HG03378 (cell line): ENCODE measurements around the gene IL1RL1.
"Not testable (repeated sequence)": the region's sequence is repeated elsewhere in the genome, so short reads cannot be mapped to it uniquely, and the experiment has no call there.

Experiments
- ATAC-seq: cut with Tn5 transposase; IDR thresholded peaks from one replicate; pipeline ENCODE4 v1.9.1; 2021; ENCODE audit warnings: mild to moderate bottlenecking, moderate library complexity; ENCODE audit not compliant: unreplicated experiment

Gene IL1RL1

DNA sequence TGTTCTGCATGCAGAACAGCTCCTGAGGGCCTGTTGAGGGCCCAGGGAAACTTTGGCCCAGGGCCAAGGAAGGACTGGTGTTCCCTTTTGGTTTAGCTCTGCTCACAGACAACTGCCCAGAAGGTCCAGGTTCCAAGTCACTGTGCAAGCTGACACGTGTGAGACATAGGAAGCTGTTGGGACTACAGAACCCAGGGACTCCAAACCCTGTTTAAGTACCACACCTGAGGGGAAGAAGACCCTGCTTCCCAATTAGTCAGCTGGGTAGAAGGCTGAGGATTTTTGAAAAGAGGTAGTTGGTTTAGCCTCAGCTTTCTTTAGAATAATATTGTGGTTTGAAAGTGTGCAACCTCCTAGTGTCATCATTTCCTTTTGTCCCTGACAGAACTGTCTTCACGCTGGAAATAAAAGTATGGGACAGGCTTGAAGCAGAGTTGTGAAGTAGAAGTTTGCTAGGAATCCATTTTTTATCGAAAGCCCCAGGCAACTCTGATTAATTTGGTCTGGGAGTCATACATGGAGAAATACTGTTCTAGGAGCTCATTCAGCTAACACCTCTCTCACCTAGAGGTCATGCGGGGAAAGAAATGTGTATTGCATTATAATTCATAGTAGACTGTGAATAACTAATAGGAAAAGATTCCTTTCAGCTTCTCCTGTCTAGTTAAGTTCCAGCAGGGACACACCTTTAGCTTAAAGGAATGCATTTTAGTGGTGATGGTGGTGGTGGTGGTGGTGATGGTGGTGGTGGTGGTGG is 19.9 kb upstream of the IL1RL1 start:
- ATAC-seq = no peak

DNA sequence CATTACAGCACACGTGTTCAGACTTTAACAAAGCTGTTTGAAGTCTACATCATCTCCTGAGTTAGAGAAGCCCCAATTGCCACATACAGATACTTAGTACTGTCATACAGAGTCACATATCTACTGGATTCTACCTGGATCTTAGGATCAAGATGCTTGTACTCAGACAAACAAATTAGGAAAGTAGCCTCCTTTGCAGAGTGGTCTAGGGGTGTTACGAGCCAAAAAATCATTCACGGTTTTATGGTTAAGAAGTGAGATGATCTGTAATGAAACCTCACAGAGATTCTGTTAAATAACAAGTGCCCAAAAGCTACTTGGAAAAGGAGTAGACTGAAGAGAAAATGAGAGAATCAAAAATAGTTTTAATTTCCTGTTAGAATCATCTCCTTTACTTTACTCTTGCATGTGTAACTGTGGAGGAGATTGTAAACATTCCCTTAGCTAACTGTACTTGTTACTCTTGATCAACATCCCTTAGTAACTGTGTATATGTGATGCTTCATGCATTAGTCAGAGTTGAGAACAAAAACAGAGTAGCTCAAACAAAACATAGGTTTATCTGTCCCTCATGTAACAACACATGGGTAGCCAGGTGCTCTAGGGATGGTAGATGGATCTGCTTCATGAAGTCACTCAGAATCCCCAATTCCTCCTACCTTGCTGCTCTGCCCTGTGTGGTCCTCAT is 16.4 kb upstream of the IL1RL1 start:
- ATAC-seq = no peak

DNA sequence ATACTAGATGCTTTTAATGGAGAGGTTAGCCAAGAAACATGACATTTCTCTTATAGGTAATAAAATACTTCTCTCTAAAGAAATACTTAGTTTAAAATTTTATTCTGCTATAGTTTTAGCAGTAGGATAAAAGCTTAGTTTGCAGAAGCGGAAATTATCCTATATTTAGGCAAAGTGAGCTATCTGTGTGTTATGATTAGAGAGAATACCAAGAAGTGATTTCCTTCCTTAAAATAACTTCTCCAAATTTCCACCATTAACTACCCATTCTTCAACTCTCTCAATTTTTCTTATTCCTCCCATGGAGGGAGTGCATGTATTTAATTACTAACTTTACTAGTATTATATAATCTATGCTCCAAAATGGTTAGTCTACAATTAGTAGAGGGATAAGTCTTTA is 15.8 kb upstream of the IL1RL1 start:
- no peak for ATAC-seq

DNA sequence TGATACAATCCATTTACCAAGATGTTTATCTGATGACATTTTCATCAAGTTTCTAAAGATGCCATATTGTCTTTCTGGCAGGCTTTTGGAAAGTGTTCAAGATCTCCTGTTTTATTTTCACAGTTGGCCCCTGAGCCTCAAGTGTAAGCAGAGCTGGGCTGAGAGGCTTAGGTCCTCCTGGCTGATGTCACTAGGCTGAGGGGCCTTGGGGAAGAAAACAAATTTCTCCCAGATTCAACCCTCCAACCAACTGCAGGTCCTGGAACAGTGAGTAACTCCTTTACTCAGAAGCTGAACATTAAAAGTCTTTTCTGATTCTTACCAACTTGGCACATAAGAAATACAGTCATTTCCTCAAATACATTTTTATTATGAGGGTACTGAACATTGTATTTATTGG is 14.9 kb upstream of the IL1RL1 start:
- no peak for ATAC-seq

DNA sequence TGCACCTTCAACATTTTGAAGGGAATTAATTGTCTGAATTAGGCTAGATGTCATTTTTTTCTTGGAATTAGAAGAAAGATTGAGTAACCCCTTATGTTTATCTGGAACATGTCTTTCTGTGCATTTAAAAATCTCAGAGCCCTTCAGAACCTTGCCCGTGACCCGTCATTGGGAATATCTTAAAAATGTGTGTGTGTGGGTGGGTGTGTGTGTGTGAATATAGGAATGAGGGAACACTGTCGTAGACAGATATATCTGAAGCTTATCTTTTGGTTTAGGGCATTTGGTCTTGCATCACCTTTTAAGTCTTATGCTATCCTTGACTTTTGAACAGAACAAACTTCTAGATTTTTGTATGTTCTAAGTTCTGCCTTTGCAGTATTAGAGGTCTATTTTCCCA is 13.5 kb upstream of the IL1RL1 start:
- ATAC-seq = no peak

DNA sequence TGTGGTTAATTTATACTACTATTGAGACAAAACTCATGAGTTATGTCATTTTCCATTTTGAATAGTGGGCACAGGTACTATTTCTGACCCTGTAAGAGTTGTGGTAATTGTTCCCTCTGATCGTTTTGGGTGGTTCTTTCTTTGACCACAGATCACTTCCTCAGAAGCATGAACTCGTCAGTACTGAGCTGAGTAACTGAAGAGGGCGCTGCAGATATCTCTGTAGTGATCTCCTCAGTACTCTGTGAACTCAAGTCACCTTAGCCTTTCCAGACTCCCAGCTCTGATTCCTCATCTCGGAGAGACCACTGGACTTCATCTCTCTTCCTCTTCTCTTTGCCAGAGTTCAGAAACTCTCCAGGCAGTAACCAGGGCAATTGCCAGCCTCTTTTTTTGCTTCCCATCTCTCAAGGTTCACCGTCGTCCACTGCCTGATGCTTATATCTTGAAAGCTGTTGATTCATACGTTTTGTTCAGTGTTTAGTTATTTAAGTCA is 9.4 kb upstream of the IL1RL1 start:
- peak; percentile 94 for ATAC-seq

DNA sequence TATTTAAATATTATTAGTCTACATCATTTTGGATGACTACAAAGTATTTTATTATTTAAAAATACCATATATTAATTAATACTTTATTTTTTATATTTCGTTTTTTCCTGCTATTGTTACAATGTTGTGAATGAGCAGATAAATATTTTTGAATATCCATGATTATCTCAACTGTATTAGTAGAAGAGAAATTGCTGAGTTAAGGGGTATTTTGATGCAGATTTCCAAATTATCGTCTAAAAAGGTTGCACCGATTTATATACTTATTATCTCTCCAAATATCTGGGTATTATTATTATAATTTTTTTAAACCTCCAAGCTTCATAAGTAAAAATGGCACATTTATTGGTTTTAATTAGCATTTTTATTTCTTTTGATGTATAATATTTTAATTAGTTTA is 8.9 kb upstream of the IL1RL1 start:
- ATAC-seq = no peak

DNA sequence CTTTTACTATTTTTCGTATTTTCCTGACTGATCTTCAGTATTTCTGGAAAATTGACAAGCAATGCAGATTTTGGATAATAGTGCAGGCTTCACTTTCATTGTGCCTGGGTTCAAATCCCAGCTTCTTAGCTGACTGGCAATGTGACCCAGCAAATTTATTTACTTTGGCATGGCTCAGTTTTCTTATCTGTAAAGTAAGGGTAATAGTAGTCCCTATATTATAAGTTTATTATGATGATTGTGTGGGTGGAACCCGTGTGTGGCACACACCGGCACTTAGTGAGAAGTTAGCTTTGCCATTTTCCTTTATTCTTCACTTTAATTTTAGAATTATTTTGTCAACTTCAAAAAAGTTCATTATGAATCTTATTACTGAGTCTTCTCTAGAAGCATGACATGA is 7.8 kb upstream of the IL1RL1 start:
- ATAC-seq = no peak

DNA sequence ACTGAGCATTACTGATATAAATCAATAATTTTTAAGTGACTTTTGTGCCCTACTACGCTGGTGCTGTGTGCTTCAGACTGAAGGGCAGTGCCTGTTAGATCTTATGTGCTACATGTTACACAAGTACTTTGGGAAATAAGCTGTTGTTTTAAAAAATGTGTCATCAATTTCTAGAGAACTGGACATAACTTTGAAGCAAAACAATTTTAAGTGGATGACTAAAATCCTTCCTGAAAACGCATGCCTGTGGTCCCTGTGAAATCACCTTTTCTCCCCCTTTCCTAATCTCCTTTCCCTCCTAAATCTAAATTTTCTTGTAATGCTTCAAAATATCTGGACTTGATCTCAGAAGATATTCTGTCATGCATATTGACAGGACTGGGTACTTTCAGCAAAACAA is 7.1 kb upstream of the IL1RL1 start:
- no peak for ATAC-seq

DNA sequence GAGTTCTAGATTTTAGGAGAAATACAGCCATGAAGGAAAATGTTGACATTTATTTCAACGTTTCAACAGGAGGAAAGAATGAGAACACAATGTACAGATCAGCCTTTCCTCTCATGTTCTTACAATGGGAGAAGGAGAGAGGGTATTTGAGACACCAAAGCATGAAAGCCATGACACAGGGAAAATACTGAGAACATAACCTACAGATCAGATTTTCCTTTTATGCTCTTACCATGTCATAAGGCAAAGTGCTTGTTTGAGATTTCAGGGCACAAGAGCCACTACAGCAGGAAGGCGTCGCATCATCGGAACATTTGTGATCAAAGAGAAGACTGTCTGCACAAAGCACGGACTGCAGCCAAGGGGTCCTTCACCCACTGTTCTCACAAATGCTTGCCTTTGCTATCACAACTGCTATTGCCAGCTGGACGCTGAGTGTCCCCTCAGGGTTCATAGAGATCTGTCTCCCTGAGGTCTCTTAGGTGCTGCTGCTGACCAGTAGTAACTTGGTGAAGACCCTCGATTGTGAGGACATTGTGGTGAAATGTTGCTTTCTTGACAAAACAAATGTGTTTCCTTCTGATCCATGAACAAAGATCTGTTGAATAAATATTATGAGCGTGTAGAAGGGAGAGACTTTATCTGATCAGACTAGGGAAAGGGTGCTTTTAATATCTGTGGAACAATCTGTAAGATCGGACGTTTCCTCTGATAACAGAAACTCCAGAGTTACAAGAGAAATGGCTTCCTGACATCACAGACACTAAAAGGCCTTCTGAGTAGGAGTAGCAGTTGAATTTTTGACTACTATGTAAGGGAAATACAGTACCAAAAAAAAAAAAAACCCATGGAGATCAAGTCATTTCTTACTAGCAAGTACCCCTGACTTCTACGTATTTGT is 6.4 kb upstream of the IL1RL1 start:
- no peak for ATAC-seq

DNA sequence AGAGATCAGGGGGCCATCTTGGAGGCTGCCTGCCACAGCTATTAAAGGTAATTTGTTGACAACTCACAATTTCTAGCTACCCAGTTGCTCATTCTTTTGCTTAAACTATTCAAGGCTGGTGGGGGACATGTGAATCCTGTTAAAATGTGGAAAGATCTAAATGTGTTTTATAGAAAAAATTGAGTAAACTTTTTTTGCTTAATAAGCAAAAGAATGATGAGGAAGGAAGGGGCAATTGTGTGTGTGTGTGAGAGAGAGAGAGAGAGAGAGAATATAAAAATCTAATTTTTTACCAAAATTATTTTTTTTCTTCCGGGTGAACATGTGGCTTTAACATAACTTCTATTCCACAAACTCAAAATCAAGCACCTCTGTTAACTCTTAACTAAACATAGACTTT is 5.2 kb upstream of the IL1RL1 start:
- ATAC-seq = no peak

DNA sequence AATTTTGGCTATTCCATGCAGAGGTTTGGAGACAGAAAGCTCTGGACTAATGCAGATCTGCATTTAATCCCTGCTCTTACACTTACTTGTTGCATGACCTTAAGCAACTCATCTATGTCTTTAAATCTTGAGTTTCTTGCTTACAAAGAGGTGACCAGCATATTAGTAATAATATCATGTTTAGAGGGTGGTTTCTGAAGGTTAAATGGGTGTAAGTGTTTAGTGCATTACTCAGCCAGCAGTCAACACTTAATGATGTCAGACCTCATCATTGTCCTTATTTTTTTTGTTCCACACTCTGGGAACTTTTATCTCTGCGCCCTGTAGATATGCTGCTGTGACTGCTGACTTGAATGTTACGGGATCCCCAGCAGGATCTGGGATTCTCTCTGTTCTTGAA is 1.7 kb downstream of the IL1RL1 start:
- no peak for ATAC-seq

DNA sequence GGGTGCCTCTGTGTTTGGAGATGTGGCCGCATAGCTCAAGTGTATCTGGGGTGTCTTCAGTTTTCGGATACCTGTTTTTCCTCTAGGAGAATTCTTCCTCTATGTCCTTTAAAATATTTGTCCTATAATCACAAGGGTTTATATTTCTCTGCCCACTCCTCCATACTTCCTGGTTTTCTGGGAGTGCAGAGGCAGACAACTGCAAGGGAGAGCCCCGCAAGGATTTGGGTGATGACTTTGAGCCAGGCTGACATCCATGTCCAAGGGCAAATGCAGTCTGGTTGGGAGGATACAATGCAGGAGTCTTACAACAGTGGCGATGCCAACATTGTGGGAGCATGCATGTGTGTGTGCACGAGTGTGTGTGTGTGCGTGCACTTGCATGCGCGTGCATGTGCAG is 2.1 kb downstream of the IL1RL1 start:
- ATAC-seq = no peak

DNA sequence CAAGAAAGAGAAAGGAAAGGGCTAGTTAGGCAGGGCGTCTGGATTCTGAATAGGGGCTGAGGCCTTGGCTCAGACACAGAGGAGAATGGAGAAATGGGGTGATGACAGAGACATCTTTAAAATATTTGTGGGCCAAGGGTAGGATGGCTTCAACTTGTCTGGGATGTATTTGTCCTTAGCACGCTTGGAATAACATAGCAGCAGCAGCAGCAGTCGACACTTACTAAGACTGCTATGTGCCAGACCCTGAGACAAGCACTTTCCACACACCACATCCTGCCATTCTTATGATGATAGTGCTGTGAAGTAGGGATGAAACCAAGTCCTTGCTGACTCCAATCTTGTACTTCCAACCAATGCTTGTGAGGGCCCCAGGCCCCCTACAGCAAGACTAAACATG is 2.6 kb downstream of the IL1RL1 start:
- ATAC-seq = no peak

DNA sequence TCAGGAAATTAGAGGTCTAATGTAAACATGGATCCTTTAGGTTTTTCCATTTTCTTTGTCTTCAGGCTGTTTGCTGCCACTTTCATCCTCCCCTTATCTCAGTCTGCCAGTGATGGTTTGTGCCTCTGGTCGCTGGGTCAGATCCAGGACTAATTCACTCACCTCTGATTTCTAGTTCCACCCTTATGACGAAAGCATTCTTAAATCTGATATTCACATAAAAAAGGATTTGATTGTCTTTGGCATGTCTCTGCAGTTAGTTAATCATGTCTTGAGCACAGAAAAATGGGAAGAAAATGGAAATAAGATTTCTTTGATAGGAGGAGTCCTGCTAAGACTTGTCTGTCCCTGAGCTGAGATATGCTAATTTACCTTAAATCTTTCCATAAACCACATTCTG is 4.6 kb downstream of the IL1RL1 start:
- no peak for ATAC-seq

DNA sequence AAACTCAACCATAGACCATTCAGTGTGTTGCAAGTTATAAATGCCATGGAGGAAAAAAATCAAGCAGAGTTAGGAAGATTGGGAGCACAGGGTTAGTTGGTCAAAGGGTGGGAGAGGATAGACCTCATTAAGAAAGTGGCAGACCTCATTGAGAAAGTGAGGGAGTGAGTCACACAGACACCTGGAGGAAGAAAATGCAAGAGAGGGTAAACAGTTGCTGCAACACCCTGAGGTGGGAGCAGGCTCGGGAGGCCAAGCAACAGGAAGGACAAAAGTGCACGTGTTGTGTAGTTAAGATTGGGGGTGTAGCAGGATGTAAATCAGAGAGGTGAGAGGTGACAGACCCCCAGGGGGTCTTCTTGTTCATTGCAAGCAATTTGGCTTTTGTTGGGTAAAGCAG is 6.4 kb downstream of the IL1RL1 start:
- no peak for ATAC-seq

DNA sequence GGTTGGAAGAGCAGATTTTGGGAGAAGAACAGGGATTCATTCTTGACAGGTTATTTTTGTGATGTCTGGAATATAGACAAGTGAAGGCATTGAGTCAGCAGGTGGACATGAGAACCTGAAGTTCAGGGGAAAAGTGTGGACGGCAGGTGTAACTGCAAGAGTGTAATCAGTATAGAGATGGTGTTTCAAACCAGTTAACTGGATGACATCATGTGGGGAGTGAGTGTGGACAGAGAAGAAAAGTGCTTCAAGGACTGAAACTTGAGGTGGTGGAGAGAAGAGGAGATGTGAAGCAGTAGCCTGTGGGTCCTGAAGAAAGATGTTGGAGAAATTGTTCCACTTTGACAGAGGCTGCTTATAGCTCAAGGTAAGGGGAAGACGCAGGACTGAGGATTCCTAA is 7.1 kb downstream of the IL1RL1 start:
- ATAC-seq = no peak

DNA sequence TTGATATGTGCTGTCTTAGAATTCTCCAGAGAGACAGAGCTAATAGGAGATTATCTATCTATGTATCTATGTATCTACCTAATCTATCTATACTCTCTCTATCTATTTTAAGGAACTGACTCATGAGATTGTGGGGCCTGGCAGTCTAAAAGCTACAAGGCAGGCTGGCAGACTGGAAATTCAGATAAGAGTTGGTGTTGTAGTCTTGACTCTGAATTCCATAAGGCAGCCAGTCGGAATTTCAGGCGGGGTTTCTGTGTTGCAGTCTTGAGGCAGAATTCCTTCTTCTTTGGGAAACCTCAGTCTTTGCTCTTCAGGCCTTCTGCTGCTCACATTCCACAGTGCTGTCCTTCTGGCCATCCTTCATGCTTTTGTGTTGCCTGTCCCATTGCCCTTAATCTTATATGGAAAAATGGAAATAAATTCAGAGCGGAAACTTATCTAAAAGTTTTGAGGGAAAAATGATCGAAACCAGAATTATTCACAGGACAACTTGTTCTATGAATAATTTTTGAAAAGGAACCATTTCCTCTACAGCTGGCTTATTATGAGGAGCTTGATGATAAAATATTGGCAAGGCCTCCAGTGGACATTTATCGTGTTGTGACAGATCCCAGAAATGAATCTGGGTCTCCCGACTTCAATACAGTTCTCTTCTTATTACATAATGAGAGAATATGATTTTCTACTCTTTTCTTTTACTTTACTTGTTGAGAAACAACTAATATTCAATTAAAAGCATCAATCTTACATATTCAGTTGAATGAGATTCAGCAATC is 10.8 kb downstream of the IL1RL1 start:
- ATAC-seq = no peak

DNA sequence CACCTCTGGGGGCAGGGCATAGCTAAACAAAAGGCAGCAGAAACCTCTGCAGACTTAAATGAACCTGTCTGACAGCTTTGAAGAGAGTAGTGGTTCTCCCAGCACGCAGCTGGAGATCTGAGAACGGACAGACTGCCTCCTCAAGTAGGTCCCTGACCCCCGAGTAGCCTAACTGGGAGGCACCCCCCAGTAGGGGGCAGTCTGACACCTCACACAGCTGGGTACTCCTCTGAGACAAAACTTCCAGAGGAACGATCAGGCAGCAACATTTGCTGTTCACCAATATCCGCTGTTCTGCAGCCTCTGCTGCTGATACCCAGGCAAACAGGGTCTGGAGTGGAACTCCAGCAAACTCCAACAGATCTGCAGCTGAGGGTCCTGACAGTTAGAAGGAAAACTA is 13.6 kb downstream of the IL1RL1 start:
- not testable (repeated sequence) for ATAC-seq

DNA sequence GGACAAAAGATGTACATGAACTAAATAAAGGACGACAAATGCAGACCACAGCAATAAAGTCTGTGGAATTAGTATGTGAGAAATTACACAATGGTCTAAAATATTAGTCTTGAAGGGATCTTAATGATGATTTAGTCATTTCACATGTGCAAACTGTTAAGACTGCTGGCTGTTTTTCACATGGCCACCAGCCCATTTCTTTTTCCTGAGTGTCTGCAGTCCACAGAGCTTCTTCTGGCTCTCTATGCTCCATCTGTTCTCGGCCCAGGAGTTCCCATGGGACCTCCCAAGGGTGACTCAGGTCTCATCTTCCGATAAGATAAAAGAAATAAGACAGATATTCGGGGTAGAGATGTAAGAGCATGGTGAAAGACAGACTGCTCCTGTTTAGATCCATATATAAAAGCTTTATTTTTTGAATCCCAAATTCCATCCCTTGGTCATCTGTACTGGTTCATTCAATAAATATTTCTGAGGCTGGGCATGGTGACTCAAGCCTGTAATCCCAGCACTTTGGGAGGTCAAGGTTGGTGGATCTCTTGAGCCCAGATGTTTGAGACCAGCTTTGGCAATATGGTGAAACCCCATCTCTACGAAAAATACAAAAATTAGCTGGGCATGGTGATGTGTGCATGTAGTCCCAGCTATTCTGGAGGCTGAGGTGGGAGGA is 20.1 kb downstream of the IL1RL1 start:
- ATAC-seq = no peak
